Renal cortex interstitium (tissue), 11 donors: ENCODE measurements around the gene NHSL2. TPM values are rescaled to one million over a fixed set of nuclear protein-coding genes. Genes with fewer than 3 reads are reported as not detected.

Experiments
- DNase-seq, 11 donors: peaks; one replicate each; pipeline ENCODE4 v3.0.0-alpha.2; 2013; ENCODE audit warnings: low read depth in 9 of 11, low spot score in 4 of 11; ENCODE audit errors: extremely low read depth in 1 of 11
- polyA plus RNA-seq, 3 donors: library from polyadenylated mRNA; unstranded; fragments of 120-200 nt; gene quantifications; one replicate each; pipeline ENCODE4 v1.2.1, GENCODE V29; 2013; ENCODE audit not compliant: insufficient read length in 3 of 3

Gene NHSL2
- polyA plus RNA-seq, 3 donors = 9.4 to 10.1 (median 10.0) TPM

GRCh38 chrX:71917621-71918343 is 7.1 kb downstream of the NHSL2 start:
- DNase-seq = peak in 1 of 11 donors; percentile 33

DNA sequence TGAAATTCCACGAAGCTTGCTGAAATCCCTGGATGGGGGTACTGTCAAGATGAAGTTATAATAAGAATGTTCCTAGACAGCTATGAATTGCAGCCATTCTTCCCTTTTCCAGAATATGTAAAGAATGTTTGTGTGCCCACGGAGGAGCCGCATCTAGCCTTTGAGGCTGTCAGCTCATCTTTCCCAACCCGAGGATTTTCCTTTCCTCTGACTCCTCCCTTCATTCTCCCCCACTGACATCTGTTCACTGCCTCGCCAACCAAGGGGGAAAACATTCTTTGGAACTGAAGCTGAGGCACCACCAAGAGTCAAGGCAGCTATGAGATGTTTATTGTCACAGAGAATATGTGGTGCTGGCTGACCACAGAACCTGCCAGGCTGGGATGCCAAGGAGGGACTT is 8.8 kb downstream of the NHSL2 start:
- no peak for DNase-seq

DNA sequence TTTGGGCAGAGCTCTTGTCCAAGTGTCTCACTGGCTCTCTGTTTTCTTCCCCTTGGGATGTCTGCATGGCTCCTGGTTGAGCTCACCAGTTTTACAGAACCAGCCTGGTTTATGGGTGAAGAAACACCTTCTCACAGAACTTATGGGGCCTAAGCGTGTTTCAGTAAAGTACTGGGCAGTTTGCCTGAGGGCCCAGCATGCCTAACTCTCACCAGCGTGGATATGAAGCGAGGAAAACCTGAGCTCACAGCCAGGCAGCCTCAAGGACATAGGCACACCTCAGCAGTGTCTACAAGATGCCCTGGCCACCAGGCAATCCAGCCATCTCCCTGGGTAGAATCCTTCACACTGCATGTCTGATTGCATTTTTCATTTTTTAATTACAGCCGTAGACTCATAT is 9.2 kb downstream of the NHSL2 start:
- no peak for DNase-seq

DNA sequence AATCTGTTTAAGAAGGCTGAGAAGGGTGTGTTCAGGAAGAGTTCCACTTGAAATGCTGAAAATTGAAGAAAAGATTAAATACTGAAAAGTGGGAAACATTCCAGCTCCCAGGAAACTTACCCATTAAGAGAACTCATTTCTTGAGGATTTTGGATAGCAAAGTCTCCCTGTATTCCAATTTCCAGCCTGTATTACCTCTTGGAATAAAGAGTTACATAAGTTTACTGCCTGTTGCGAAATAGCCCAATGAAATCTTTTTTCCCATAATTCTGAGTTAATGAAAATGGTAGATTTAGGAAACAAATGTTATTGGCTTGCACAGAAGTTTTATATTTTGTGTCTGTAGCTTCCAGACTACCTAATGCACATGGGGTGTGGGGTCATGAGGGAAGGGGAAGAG is 12.0 kb downstream of the NHSL2 start:
- no peak for DNase-seq

DNA sequence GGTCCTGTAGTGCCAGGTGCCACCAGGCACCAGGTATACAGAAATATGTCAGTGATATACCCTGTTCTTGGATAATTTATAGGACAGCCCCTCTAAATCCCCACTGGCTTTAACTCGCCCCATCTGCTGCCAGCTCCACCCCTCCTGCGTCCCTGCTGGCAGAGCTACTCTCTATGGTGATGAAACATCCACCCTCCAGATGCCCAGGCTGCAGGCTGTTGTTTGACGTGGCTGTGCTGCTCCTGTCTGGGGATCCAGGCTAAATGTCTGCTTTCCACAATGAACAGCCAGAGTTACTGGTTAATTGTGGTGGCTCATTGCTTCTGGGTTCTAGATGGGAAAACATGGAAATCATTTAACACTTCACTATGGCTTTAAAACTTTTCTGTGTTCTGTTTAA is 12.9 kb downstream of the NHSL2 start:
- no peak for DNase-seq

GRCh38 chrX:71927040-71927439 is 16.4 kb downstream of the NHSL2 start:
- DNase-seq = no peak

DNA sequence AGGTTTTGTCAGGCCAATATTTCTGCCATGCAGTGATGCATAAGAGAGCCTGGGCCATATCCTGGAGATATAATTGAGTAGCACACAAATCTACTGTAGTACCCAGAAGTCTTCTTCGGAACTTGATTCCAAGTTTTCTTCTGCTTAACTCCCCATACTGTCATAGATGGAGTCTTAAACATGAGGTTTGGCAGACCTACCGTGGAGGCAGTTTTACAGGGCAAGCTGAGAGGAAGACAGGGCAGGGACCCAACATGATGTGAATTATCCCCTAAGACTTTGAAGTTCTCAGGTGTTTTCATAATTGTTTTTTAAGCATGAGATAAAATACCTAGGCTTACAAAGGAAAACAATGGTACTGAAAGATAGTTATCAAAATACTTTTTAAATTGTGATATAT is 18.2 kb downstream of the NHSL2 start:
- no peak for DNase-seq

DNA sequence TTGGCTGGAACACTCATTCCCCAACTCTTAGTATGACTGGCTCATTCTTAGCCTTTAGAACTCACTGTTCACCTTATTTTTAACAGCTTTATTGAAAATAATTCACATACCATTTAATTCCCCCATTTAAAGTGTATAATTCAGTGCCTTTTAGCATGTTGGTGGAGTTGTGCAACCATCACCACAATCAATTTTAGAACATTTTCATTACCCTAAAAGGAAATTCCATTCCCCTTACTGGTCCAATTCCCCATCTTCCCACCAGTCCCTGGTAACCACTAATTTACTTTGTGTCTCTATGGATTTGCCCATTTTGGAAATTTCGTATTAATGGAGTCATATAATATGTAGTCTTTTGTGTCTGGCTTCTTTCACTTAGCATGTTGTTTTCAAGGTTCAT is 19.7 kb downstream of the NHSL2 start:
- DNase-seq = no peak

DNA sequence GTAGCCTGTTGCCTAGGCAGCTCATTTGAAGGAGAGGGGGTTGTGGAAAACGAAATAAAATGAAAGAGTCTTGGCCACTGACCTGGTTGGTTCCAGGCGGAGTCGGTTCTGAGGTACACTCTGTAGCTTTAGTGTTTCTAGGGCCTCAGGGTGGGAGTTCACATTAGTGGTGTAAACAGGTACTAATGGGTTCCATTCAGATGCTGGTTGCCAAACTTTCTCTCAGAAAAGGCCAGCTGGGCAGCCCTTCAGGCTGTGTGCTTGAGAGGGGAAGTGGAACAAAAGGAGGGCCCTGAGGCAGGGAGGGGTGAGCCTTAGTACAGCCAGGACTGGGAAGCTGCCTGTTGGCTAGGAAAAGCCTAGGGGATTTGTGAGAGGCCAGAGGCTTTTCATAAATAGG is 24.8 kb downstream of the NHSL2 start:
- DNase-seq = no peak

DNA sequence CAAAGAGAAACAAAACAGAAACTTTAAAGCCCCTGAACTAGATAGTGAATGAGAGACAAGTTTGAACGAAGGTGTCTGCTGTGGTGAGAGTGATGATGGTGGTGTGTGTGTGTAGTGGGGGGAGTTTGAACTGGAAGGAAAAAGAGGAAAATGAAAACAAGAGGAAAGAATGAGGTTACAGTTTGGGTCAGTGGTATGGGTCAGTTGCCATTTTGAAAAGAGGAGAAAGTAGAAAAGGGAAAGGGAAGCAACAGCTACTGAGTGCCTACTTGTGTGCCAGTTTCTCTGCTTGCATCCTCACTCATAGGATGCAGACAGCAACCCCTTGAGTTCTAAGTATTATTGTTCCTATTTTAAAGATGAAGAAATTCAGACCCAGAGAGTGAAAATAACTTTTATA is 26.0 kb downstream of the NHSL2 start:
- DNase-seq = no peak

GRCh38 chrX:71938371-71938770 is 27.7 kb downstream of the NHSL2 start:
- no peak for DNase-seq

- DNase-seq = no peak
Measured at GRCh38 chrX:71941145-71941544, 30.5 kb downstream of the NHSL2 start.

- DNase-seq = no peak
Measured at GRCh38 chrX:71941776-71942175, 31.1 kb downstream of the NHSL2 start.

- DNase-seq = no peak
Measured at GRCh38 chrX:71944369-71944768, 33.7 kb downstream of the NHSL2 start.

GRCh38 chrX:71945237-71945805 is 34.7 kb downstream of the NHSL2 start:
- no peak for DNase-seq

GRCh38 chrX:71949363-71949762 is 38.7 kb downstream of the NHSL2 start:
- DNase-seq = no peak

- no peak for DNase-seq
Measured at GRCh38 chrX:71949844-71950445, 39.3 kb downstream of the NHSL2 start.

GRCh38 chrX:71953391-71953790 is 42.7 kb downstream of the NHSL2 start:
- DNase-seq = no peak

- DNase-seq = no peak
Measured at GRCh38 chrX:71953946-71954345, 43.3 kb downstream of the NHSL2 start.

- DNase-seq = no peak
Measured at GRCh38 chrX:71954458-71954857, 43.8 kb downstream of the NHSL2 start.
